GM21737 (cell line): ENCODE measurements around the gene RNF135.
"Not testable (repeated sequence)": the region's sequence is repeated elsewhere in the genome, so short reads cannot be mapped to it uniquely, and the experiment has no call there.

Source experiments
- ATAC-seq: cut with Tn5 transposase; IDR thresholded peaks from one replicate; pipeline ENCODE4 v1.9.1; 2021; ENCODE audit warnings: mild to moderate bottlenecking, moderate library complexity; ENCODE audit not compliant: unreplicated experiment

Gene RNF135

DNA sequence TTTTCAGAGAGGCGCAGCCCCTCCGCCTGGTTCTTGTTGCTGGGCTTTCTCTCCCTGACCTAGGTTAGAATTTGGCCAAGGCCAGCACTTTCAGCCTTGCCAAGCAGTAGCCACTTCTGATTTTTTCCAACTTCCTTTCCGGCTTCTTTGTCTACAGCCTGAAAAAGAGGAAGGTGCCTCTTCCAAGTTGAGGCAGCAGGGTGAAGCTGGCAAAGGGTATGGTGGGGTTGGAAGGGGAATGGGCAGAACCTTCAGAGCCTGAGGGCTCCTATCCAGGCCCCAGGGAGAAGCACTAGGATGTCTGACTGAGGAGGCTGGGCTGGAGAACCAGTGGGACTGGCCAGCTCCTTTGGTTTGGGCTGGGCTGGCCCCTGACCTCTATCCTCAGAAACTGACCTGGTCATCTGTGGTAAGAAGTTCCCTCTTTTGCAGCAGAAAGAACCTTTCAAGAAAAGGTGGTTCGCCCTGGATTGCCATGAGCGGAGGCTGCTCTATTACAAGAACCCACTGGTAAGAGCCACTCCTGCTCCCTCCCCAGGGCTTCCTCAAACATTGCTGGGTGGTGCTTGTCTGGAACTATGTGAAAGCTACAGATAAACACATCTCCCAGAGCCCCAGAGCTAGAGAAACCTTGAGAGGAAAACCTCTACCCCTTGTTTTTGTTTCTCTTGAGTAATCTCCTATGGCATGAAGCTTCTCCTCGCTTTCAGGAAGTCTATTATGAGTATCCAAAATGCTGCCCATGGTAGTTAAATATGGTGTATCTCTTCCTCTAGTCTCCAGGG is 16.6 kb upstream of the RNF135 start:
- ATAC-seq: no peak

DNA sequence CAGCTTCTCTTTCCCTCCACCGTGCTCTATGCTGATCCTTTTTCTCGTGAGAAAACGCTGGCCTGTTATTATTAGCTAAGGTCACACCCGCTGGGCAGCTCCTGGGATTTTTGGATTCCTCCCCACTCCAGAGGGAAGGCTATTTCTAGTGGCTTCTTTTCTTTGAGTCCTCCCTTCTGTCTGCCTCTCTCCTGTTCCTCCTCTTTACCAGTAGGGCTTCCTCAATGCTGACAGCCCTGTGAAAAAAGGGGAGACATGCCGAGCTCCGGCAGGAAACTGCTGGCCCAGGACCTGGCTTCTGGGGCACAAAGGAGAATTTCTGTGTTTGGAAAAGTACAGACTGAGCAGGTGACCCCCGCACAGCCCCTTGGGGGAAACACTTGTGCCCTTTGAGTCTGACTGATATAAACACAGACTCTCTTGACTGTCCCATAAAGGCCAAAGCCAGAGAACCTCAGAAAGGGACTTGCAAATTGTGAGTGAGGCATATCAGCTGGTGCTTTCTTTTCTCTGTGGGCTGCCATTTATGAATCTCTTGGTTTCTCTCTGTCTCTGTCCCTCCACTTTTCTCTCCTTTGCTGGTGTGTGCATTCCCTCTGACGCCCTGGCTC is 14.0 kb upstream of the RNF135 start:
- ATAC-seq: no peak

DNA sequence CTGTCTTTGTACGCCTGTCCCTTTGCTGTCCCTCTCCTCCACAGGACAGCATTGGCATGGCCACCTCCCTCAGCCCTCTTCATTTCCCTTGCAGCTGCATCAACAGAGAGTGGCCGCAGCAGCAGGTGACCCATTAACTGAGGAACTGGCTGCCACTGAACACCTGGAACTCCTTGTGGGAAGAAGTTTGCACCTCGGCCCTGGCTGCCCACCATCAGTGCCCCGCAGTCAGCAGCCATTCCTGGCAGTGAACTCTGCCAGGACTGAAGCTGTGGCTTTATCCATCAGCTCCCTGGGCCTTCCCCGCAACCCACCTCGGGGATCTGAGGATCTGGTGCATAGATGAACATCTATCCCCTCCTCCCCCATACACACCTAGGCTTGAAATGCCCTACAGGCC is 13.1 kb upstream of the RNF135 start:
- no peak for ATAC-seq

DNA sequence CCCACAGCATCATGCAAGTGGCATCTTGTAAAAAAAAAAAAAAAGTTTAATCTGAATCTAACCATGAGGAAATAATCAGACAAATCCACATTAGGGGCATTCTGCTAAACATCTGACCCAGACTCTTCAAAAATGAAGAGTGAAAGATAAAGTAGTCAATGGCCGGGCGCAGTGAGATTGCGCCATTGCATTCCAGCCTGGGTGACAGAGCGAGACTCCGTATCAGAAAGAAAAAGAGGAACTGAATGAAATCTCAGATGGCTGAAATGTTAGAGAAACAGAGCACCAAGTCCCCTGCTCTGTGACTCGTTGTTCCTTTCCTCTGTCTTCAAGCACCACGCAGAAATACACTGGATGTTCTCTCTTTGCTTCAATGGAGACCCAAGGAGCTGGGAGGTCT is 12.7 kb upstream of the RNF135 start:
- no peak for ATAC-seq

DNA sequence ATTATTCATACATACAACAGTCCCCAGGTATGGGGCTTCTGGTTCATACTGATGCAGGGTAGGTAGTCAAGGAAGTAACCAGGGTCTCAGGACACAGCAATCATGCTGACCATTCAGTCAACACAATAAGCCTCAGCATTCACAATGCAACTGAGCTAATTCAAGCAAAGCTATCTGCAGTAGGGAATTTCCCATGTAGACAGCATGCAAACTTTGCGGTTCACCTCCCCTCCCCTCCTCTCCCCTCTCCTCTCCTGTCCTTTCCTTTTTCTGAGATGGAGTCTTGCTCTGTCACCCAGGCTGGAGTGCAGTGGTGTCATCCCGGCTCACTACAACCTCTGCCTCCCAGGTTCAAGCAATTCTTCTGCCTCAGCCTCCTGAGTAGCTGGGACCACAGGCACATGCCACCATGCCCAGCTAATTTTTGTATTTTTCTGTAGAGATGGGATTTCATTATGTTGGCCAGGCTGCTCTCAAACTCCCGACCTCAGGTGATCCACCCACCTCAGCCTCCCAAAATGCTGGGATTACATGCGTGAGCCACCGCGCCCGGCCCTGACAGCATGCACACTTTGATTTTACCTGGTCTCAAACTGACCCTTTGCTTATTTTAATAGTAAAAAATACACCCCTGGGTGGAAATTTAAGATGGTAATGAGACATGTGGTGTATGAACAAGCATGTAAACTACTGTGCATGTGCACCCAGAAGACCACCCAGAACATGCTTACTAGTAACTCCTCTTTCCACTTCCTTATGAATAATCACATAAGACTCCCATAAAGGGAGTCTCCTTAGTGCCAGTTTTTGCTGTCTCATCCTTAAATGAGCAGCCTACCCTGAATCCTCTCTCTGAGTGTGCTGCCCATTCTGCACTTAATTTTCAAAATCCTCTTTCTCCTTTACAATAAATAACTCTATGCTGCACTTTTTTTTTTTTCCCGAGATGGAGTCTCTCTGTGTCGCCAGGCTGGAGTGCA is 9.3 kb upstream of the RNF135 start:
- no peak for ATAC-seq

DNA sequence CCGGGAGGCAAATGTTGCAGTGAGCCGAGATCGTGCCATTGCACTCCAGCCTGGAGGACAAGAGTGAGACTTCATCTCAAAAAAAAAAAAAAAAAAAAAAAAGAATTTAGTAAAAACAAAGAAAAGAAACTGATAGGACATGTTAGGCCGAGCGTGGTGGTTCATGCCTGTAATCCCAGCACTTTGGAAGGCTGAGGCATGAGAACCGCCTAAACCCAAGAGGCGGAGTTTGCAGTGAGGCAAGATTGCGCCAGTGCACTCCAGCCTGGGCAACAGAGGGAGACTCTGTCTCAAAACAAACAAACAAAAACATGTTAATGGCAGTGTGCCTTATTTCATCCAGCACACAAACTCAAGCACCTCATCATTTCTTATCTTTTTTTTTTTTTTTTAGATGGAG is 6.5 kb upstream of the RNF135 start:
- ATAC-seq: not testable (repeated sequence)

DNA sequence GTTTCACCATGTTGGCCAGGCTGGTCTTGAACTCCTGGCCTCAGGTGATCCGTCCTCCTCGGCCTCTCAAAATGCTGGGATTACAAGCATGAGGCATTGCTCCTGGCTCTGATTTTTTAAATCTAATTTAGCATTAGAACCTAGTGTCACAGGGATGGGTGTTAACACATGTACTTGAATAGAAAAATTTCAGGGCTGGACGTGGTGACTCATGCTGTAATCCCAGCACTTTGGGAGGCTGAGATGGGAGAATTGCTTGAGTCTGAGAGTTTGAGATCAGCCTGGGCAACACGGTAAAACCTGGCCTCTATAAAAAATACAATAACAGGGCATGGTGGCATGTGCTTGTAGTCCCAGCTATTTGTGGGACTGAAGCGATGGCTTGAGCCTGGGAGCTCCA is 6.0 kb upstream of the RNF135 start:
- ATAC-seq: no peak

DNA sequence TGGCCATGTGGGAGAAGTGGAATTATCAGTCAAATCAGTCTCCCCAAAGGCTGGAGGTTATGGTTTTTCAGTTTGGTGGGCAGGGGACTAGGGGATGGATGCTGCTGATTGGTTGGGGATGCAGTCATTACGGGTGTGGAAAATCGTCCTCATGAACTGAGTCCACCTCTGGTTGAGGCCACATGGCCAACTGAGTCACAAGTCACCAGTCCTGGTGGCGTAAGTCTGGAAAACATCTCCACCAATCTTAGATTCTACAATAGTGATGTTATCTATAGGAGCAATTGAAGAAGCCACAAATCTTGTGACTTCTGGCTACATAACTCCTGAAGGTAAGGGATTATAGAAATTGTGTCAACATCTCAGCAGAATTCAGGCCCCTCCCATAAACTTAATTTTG is 5.2 kb upstream of the RNF135 start:
- ATAC-seq: no peak

DNA sequence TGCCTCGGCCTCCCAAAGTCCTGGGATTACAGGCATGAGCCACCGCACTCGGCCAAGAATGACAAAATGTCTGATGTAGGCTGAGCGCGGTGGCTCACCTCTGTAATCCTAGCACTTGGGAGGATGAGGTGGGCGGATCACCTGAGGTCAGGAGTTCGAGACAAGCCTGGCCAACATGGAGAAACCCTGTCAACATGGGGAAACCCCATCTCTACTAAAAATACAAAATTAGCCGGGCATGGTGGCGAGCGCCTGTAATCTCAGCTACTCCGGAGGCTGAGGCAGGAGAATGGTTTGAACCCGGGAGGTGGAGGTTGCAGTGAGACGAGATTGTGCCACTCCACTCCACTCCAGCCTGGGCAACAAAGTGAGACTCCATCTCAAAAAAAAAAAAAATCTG is 2.9 kb upstream of the RNF135 start:
- ATAC-seq: not testable (repeated sequence)

DNA sequence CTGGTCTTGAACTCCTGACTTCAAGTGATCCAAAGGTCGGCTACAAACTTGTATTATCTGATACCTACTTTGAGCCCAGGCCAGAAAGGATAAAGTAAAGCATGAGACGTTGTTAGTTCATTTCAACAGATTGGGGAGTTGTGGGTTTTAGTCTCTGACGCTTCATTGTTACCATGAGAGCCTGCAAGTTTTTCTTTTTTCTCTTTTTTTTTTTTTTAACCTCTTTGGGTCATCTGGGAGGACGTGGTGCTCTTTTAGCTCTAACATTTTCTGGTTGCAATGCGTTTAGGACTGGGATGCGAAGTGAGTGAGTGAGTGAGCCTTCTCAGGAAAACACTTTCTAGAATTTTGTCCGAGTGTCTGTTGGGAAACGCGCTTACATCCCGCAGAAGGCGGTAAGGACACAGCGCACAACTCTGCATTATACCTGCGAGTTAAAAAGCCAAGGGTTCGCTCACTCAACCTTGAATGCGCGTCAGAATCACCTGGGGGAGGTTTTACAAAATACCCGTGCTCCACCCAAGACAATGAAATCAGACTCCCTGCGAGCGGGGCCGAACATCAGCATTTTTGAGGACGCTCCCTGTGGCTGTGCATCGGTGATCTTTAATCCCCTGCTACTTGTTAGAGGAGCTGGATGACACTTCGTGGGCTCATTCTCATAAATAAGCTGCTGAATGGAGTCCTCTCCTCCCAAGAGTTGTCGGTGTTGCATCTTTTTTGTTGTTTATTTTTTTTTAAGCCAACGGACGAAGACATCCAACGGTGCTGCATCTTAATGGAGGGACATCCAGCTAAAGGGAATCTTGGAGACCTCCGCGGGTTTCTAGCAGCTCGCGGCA is 629 bp upstream of the RNF135 start:
- no peak for ATAC-seq

DNA sequence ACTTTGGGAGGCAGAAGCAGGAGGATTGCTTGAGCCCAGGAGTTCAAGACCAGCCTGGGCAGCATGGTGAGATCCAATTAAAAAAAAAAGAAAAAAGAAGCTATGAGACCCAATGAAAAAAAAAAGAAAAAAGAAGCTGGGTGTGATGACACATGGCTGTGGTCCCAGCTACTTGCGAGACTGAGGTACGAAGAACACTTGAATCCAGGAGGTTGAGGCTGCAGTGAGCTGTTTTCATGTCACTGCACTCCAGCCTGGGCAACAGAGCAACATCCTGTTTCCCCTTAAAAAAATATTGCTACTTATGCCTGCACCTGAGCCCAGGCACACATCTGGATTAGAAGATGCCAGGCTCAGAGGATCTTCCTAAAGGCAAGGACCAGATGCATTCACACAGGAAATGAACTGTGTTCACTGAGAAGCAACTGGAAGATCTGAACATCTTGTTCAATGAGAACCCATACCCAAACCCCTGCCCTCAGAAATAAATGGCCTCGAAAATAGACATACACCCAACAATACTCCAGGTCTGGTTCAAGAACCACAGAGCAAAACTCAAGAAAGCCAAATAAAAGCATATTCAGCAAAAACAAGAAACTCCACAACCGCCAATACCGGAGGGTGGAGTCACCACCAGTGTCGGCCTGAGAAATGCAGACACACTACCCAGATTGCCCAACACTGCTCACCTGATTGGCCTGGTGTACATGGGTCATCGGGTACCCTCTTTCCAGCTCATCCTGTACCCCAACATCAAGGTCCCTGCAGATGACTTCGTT is 4.4 kb downstream of the RNF135 start:
- no peak for ATAC-seq

DNA sequence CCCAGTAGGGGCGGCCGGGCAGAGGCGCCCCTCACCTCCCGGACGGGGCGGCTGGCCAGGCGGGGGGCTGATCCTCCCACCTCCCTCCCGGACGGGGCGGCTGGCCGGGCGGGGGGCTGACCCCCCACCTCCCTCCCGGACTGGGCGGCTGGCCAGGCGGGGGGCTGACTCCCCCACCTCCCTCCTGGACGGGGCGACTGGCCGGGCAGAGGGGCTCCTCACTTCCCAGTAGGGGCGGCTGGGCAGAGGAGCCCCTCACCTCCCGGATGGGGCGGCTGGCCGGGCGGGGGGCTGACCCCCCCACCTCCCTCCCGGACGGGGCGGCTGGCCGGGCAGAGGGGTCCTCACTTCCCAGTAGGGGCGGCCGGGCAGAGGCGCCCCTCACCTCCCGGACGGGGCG is 9.1 kb downstream of the RNF135 start:
- ATAC-seq: not testable (repeated sequence)

DNA sequence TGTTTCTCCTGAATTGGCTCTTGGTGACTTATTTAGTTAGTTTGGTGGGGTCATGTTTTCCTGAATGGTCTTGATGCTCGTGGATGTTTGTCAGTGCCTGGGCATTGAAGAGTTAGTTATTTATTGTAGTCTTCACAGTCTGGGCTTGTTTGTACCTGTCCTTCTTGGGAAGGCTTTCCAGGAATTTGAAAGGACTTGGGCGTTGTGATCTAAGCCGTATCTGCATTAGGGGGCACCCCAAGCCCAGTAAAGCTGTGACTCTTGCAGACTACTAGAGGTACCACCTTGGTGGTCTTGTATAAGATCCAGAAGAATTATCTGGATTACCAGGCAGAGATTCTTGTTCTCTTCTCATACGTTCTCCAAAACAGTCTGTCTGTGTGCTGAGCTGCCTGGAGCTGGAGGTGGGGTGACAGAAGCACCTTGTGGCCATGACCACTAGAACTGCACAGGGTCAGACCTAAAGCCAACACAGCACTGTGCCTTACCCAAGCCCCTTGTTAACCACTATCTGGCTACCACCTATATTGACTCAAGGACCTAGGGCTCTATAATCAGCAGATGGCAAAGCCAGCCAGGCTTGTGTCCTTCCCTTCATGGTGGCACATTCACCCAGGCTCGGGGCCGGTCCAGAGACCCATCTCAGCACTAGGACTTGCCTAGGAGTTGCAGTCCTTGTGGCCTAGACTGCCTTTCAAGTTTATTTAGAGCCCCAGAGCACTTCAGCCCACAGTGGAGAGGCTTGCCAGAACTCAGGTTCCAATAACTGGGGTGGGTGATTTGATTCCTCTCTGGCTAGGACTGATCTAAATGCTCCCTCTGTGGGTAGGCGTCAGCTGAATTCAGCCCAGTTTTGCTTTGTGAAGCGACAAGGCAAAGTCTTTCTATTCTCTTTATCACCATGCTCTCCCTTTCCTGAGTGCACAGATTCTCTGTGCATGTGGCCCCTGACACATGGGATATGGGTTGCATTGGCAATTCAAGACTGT is 11.0 kb downstream of the RNF135 start:
- no peak for ATAC-seq

DNA sequence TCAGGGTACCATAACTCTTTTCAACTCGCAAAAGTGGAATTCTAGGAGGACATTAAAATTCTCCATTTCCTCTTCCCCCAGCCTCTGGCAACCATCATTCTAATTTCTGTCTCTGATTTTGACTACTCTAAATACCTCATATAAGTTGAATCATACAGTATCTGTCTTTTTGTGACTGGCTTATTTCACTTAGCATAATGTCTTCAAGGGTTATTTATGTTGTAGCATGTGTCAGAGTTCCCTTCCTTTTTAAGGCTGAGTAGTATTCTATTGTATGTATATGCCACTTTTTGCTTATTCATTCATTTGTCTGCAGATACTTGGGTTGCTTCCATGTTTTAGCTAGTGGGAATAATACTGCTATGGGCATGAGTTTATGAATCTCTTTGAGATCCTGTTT is 12.0 kb downstream of the RNF135 start:
- ATAC-seq: no peak

DNA sequence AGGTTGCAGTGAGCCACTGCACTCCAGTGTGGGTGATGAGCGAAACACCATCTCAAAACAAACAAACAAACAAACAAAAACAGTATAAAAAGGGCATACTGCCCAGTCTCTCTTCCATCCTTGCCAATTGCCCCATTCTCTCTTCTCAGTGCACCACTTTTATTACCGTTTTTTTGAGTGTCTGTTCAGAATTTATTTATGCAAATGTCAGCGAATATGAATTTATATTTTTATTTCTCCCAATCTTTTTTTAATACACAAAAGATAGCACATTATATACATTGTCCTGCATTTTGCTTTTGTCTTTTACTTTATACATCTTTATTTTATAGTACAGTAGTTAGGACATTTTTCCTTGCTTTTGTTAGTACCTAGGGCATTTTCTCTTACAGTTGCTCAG is 19.6 kb downstream of the RNF135 start:
- no peak for ATAC-seq

DNA sequence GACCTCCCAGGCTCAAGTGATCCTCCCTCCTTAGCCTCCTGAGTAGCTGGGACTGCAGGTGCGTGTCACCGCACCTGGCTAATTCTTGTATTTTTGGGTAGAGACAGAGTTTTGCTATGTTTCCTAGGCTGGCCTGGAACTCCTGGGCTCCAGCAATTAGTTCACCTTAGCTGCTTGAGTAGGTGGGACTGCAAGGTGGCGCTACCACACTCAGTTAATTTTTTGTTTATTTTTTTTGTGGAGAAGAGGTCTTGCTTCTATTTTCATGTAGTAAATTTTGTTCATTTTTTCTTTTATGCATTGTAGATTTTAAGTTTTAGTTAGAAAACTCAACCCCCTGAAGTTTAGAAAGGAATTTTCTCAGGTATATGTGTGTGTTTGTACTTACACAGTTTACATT is 21.7 kb downstream of the RNF135 start:
- ATAC-seq: no peak

DNA sequence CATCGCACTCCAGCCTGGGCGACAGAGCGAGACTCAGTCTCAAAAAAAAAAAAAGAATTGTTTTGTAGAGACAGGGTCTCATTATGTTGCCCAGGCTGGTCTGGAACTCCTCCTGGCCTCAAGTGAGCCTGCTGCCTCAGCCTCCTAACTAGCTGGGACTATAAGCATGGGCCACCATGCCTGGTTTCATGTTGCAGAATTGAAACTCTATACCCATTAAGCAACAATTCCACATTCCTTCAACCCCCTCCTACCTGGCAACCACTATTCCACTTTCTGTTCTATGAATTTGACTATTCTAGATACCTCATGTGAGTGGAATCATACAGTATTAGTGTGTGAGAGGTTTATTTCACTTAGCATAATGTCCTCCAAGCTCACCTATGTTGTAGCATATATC is 24.5 kb downstream of the RNF135 start:
- ATAC-seq: no peak

DNA sequence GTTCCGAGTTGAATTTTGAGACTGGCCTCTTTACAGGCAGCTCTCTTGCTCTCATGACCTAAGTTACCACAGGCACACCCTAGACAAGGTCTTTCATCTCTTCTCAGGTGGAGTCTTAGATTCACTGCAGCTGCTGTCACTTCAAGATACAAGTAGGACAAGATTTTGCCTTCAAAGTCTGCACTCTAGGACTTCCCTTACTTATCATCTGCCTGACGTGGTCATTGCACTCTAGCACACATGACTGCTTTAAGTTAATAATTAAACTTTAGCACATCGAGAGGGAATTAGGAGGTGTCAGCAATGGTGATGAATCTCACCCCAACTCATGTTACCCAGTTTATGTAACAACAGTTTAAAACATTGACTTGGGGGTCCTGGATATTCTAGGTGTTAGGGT is 25.6 kb downstream of the RNF135 start:
- no peak for ATAC-seq

DNA sequence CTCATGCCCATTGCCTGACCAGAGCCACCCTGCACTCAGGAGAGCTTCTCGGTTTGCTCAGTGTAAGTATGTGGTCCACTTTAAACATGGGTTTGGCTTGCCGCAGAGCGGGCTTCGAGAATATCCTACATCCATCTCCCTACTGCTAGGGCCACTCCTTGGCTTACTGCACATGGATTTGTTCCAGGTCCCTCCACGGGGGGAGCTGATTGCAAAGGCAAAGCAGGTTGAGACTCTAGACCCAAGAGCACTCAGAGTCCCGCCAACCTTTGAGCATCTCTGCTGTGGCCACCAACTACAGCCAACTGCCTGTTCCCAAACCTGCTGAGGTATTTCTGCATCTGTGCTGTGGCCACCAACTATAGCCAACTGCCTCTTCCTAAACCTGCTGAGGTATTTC is 26.4 kb downstream of the RNF135 start:
- ATAC-seq: no peak
